K562 (cell line): ENCODE data around the gene BBS1. TPM values are rescaled to one million over a fixed set of nuclear protein-coding genes. Genes with fewer than 3 reads are reported as not detected.

ENCODE experiments used
- ATAC-seq: fragments of 200-7000 bp; cut with Tn5 transposase; 3 replicates; pipeline ENCODE4 v1.9.1; 2020; ENCODE audit warnings: moderate library complexity
- BruUV-seq: library from RNA; stranded (reverse); fragments of 400-500 nt; replicated peaks from 2 replicates; lab custom pipeline; 2021; lab: Mats Ljungman, UMichigan
- CTCF ChIA-PET: fragments of 300-600 bp; formaldehyde crosslinking; extraction: SDS; loops from one replicate; lab custom pipeline; 2021; ENCODE audit warnings: low intra/inter-chr PET ratio; lab: Yijun Ruan, JAX
- POLR2A ChIA-PET: fragments of 300-600, 350-650 bp; sonication (Branson Sonifier 250); formaldehyde crosslinking; extraction: SDS; loops from one replicate; lab custom pipeline; 2021; ENCODE audit warnings: antibody characterized with exemption, inconsistent platforms; lab: Yijun Ruan, JAX
- DNase-seq, 4 experiments: peaks; one replicate each; pipeline versions ENCODE4 v3.0.0 to v3.0.0-alpha.2; 2011 to 2018; ENCODE audit warnings: low spot score in 3 of 4, mixed read lengths in 3 of 4; ENCODE audit errors: extremely low read depth in 1 of 4
- FAIRE-seq: peaks from 2 replicates; lab custom pipeline; 2011; peaks lifted over from hg19 to GRCh38; lab: Jason Lieb, UNC
- H2AFZ ChIP-seq: 2 replicates; pipeline ENCODE4 v1.6.0; 2011; ENCODE audit warnings: low read depth, low read length, control low read depth, inconsistent platforms
- H3K27ac ChIP-seq: fragments of 200-600 bp; 3 replicates; pipeline ENCODE4 v1.8.0; 2011; ENCODE audit warnings: low read depth, mild to moderate bottlenecking, control low read depth, inconsistent platforms, low read length, moderate library complexity, mixed read lengths; ENCODE audit errors: extremely low read depth
- H3K27me3 ChIP-seq, 2 experiments: fragments of 300-600 bp in 1 of 2; 2 replicates in 1 of 2; 3 replicates in 1 of 2; pipeline versions ENCODE4 v1.6.0 to v1.8.0; 2011; ENCODE audit warnings: inconsistent platforms in 2 of 2, low read length in 2 of 2, mild to moderate bottlenecking in 1 of 2, mixed read lengths in 1 of 2, moderate library complexity in 1 of 2; ENCODE audit not compliant: control insufficient read depth in 2 of 2, insufficient read depth in 2 of 2
- H3K36me3 ChIP-seq: fragments of 300-600 bp; 3 replicates; pipeline ENCODE4 v1.8.0; 2011; ENCODE audit warnings: mild to moderate bottlenecking, low read length, inconsistent platforms; ENCODE audit not compliant: control insufficient read depth, insufficient read depth
- H3K4me1 ChIP-seq, 2 experiments: fragments of 200-600 bp in 1 of 2; replicated peaks in 1 of 2; 2 replicates in 1 of 2; 3 replicates in 1 of 2; pipeline versions ENCODE4 v1.5.1 to v1.8.0; 2011; ENCODE audit warnings: inconsistent platforms in 2 of 2, low read length in 2 of 2, mild to moderate bottlenecking in 1 of 2, mixed read lengths in 1 of 2, moderate library complexity in 1 of 2; ENCODE audit not compliant: control insufficient read depth in 2 of 2, insufficient read depth in 2 of 2
- H3K4me2 ChIP-seq: 2 replicates; pipeline ENCODE4 v1.6.1; 2011; ENCODE audit warnings: low read length, control low read depth, inconsistent platforms, mixed read lengths; ENCODE audit not compliant: insufficient read depth
- H3K4me3 ChIP-seq: fragments of 200-600 bp; sonication (generic), shearing (Covaris generic); 2 replicates; pipeline ENCODE4 v1.5.1; 2016; ENCODE audit warnings: control low read depth, inconsistent platforms
- H3K79me2 ChIP-seq: fragments of 200-600 bp; 3 replicates; pipeline ENCODE4 v1.8.0; 2011; ENCODE audit warnings: low read length, inconsistent platforms; ENCODE audit not compliant: control insufficient read depth, insufficient read depth
- H3K9ac ChIP-seq, 2 experiments: 2 replicates each; pipeline versions ENCODE4 v1.6.0 to v1.6.1; 2011; ENCODE audit warnings: low read depth in 2 of 2, low read length in 2 of 2, control low read depth in 1 of 2, inconsistent platforms in 1 of 2, mild to moderate bottlenecking in 1 of 2, mixed read lengths in 1 of 2; ENCODE audit not compliant: insufficient read depth in 1 of 2
- H3K9me1 ChIP-seq: one replicate; pipeline ENCODE4 v1.6.0; 2011; ENCODE audit warnings: inconsistent platforms, mild to moderate bottlenecking, low read length, moderate library complexity; ENCODE audit not compliant: control insufficient read depth, insufficient read depth
- H3K9me3 ChIP-seq: replicated peaks from 2 replicates; pipeline ENCODE4 v1.5.1; 2011; ENCODE audit warnings: low read depth, low read length, inconsistent platforms; ENCODE audit not compliant: control insufficient read depth, insufficient read depth
- H4K20me1 ChIP-seq: replicated peaks from 2 replicates; pipeline ENCODE4 v1.6.1; 2011; ENCODE audit warnings: low read length, inconsistent platforms, mixed read lengths; ENCODE audit not compliant: control insufficient read depth, insufficient read depth
- GTF2F1 ChIP-seq: IDR thresholded peaks from 2 replicates; pipeline ENCODE4 v1.6.1; 2011; ENCODE audit warnings: low read depth, low read length, improper control_type of control experiment
- NRF1 ChIP-seq, 2 experiments: fragments of 450-650 bp; IDR thresholded peaks in 1 of 2; conservative IDR thresholded peaks in 1 of 2; 2 replicates each; pipeline ENCODE4 v1.6.1; 2014; ENCODE audit warnings: mild to moderate bottlenecking in 2 of 2
- PPARD ChIP-seq: fragments of 250-450 bp; sonication (Bioruptor Pico); IDR thresholded peaks from 2 replicates; pipeline ENCODE4 v1.8.0; 2022; ENCODE audit warnings: inconsistent platforms, mild to moderate bottlenecking, moderate library complexity
- ZEB2 ChIP-seq: fragments of 450-650 bp; IDR thresholded peaks from 2 replicates; pipeline ENCODE4 v1.6.1; 2016
- ZNF324 ChIP-seq: fragments of 250-450 bp; sonication (Bioruptor Pico); IDR thresholded peaks from 2 replicates; pipeline ENCODE4 v1.4.0; 2020; ENCODE audit warnings: mild to moderate bottlenecking
- ZSCAN29 ChIP-seq: fragments of 450-650 bp; IDR thresholded peaks from 2 replicates; pipeline ENCODE4 v1.6.1; 2017
- WGBS: fragments of 100-300 bp; shearing (Covaris generic); methylation state at CpG from one replicate; pipeline ENCODE4 v1.1.6; 2016; ENCODE audit warnings: low coverage, mixed read lengths; ENCODE audit not compliant: insufficient coverage; ENCODE audit errors: missing lambda C conversion rate; 5-methylcytosine and 5-hydroxymethylcytosine counted together
- in situ Hi-C: fragments of 300-500 bp; cut with MboI; formaldehyde crosslinking; loops from 4 replicates; pipeline ENCODE4 v1.15.0; 2018; ENCODE audit warnings: inconsistent platforms, mixed read lengths
- intact Hi-C: fragments of 100-400 bp; cut with micrococcal nuclease; formaldehyde crosslinking; loops from 2 replicates; pipeline ENCODE4 v1.14.2; 2022
- polyA plus RNA-seq, 8 experiments: library from polyadenylated mRNA; depleted of rRNA in 4 of 8; stranded (reverse) in 5 of 8; unstranded in 3 of 8; fragments of >200 nt; fragmentation: Nextera tagmentation in 2 of 8; fragmentation: Illumina TruSeq in 1 of 8; extraction: Ambion mirVana in 2 of 8; extraction: Trizol in 1 of 8; gene quantifications; 2 replicates each; pipeline versions ENCODE4 v1.2.1 to v1.2.3, GENCODE V29; 2011 to 2014; ENCODE audit warnings: inconsistent platforms in 1 of 8, missing spikeins in 1 of 8
- total RNA-seq, 7 experiments: library from RNA; depleted of rRNA in 6 of 7; stranded (reverse); fragments of >200 nt in 6 of 7; fragmentation: Illumina TruSeq in 2 of 7; extraction: Trizol in 2 of 7; gene quantifications; 2 replicates each; pipeline versions ENCODE4 v1.2.1 to v1.2.3, GENCODE V29; 2011 to 2021; ENCODE audit warnings: low replicate concordance in 1 of 7
- TF ChIP-seq, protein P1 (sequence below): fragments of 450-650 bp; IDR thresholded peaks from 2 replicates; pipeline ENCODE4 v1.6.1; 2017; ENCODE audit warnings: antibody characterized with exemption, mild to moderate bottlenecking

BBS1 gene
- total and polyA plus RNA-seq, 9 of the 15 experiments (the other 6 are each of a cell fraction or from before 2014, with no cell fraction given), result 9.0 to 19.8 (median 12.1) TPM

DNA sequence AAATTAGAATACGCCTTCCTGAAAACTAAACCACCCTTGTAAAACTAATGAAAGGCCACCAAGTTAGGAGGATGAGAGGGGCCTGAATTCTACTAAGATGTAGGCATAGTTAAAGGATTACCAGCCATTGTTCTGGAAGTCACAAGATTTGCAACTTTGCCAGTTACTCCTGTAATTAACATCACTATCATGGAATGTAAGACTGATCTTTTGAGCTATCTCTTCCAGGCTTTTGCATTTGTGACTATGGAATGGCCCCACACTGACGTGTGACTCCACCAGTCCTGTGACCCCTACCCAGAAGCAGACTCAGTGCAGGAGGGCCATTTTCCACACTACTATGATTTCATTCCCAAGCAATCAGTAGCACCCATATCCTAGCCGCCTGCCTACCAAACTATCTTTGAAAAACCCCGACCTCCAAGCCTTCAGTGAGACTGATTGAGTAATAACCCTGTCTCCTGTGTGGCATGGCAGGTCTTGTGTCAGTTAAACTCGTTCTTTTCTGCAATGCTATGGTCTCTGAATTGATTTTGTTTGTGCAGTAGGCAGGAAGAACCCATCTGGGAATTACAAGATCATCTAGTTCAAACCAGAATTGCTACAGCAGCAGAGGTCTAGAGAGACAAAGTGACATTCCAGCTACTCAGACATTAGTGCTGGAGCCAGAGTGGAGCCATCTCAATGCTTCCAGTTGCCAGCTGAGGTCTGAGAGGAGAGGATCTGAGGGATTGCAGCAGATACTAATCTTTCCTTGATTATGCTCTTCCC is 59.8 kb downstream of the BBS1 start:
- ChIA-PET POLR2A (interaction anchor here (0.8 to 1.8 kb wide), 3 partner anchors 11 to 106 kb away, joined by 3 to 8 read pairs (median 3); no protein-coding TSS in a partner anchor), CTCF (interaction anchor here (0.5 kb wide), 1 partner anchor 44 kb away, joined by 9 read pairs; no protein-coding TSS in a partner anchor)
- ATAC-seq, result no peak
- Histone ChIP-seq H3K79me2 (no peaks in the 10 kb centered on the region), H3K4me2 (no peak overlapping the region), H3K4me3 (no peak overlapping the region), H3K36me3 (no peaks in the 10 kb centered on the region), H3K9me1 (no peaks in the 10 kb centered on the region), H3K9me3 (no peaks in the 10 kb centered on the region), H3K27ac (no peak overlapping the region), H3K27me3 (peaks cover 0 to 10% of the 10 kb centered on the region in 2 experiments; a peak in 2 of 5 replicates), H3K4me1 (peaks cover 8 to 19% of the 10 kb centered on the region in 2 experiments; a peak in 4 of 5 replicates), H4K20me1 (no peaks in the 10 kb centered on the region), H3K9ac (no peak overlapping the region), H2AFZ (no peak overlapping the region)
- no TSS peak for BruUV-seq
- FAIRE-seq, result no peak
- no peak for TF ChIP-seq PPARD (CRISPR knock-in tag)
- TF ChIP-seq, protein P1, sequence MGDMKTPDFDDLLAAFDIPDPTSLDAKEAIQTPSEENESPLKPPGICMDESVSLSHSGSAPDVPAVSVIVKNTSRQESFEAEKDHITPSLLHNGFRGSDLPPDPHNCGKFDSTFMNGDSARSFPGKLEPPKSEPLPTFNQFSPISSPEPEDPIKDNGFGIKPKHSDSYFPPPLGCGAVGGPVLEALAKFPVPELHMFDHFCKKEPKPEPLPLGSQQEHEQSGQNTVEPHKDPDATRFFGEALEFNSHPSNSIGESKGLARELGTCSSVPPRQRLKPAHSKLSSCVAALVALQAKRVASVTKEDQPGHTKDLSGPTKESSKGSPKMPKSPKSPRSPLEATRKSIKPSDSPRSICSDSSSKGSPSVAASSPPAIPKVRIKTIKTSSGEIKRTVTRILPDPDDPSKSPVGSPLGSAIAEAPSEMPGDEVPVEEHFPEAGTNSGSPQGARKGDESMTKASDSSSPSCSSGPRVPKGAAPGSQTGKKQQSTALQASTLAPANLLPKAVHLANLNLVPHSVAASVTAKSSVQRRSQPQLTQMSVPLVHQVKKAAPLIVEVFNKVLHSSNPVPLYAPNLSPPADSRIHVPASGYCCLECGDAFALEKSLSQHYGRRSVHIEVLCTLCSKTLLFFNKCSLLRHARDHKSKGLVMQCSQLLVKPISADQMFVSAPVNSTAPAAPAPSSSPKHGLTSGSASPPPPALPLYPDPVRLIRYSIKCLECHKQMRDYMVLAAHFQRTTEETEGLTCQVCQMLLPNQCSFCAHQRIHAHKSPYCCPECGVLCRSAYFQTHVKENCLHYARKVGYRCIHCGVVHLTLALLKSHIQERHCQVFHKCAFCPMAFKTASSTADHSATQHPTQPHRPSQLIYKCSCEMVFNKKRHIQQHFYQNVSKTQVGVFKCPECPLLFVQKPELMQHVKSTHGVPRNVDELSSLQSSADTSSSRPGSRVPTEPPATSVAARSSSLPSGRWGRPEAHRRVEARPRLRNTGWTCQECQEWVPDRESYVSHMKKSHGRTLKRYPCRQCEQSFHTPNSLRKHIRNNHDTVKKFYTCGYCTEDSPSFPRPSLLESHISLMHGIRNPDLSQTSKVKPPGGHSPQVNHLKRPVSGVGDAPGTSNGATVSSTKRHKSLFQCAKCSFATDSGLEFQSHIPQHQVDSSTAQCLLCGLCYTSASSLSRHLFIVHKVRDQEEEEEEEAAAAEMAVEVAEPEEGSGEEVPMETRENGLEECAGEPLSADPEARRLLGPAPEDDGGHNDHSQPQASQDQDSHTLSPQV, result no peak
- no peak for TF ChIP-seq GTF2F1
- TF ChIP-seq NRF1 (conservative IDR thresholded peaks at IDR 0.05 in 1 of 2, IDR thresholded peaks at IDR 0.05 in 1 of 2), result no peak
- no peak for TF ChIP-seq ZEB2
- TF ChIP-seq ZNF324 (CRISPR knock-in tag), result no peak
- no peak for TF ChIP-seq ZSCAN29
- WGBS, result 22% methylated on average over 5 of the region's 5 CpGs
- in situ Hi-C loops (loop anchor here (5.0 kb wide), 1 partner anchor 112 kb away; no protein-coding TSS in a partner anchor), intact Hi-C loops (no loop called here)
- no peak for DNase-seq
